HG03135 (cell line): Measurements from ENCODE around the gene IDE.

Source experiments
- ATAC-seq: cut with Tn5 transposase; IDR thresholded peaks from one replicate; pipeline ENCODE4 v1.9.1; 2021; ENCODE audit warnings: mild to moderate bottlenecking, moderate library complexity; ENCODE audit not compliant: unreplicated experiment

The IDE gene

GRCh38 chr10:92567952-92568600, 5.8 kb downstream of the IDE start:
- peak; percentile 58 for ATAC-seq

- no peak for ATAC-seq
Measured at GRCh38 chr10:92562424-92562823, 11.5 kb downstream of the IDE start.

GRCh38 chr10:92559046-92559445, 14.8 kb downstream of the IDE start:
- ATAC-seq = no peak

DNA sequence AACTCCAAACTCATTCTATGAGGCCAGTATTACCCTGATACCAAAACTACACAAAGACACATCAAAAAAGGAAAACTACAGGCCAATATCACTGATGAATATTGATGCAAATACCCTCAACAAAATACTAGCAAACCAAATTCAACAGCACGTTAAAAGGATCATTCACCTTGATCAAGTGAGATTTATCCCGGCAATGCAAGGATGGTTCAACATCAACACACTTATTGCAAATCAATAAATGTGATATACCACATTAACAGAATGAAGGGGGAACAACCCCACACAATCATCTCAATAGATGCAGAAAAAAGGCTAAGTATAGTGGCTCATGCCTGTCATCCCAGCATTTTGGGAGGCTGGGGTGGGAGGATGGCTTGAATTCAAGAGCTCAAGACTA, 19.9 kb downstream of the IDE start:
- no peak for ATAC-seq

DNA sequence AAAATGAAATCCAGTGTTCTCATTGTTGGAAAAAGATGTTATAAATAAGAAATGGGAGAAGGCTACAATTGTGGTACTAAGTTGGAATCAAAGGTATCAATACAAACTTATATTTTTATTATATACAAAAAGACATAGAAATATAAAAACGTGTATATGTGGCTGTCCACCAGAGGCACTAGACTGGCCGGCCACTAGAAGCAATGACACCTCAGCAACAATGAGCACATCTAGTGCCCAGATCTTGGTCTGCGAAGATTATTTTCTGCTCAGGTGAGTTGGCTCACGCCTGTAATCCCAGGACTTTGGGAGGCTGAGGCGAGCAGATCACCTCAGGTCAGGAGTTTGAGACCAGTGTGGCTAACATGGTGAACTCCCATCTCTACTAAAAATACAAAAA, 21.6 kb downstream of the IDE start:
- no peak for ATAC-seq

GRCh38 chr10:92550924-92551323, 23.0 kb downstream of the IDE start:
- ATAC-seq = no peak

- ATAC-seq = no peak
Measured at GRCh38 chr10:92547676-92548075, 26.2 kb downstream of the IDE start.

DNA sequence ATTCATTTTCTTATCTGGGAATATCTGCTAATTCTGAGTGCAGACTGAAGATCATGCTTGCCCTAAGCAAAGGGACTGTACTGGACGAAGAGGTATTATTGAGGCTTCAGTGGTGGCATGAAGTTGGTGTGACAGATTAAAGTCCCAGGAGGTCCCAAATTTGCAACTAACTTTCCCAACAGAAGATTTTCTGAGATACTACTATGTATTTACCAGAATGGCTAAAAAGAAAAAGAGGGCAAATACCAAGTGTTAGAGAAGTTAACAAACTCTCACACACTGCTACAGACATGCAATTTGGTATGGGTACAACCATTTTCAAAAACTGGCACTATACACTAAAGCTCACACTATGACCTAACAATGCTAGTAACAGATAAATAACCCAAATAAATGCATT, 28.3 kb downstream of the IDE start:
- ATAC-seq = no peak

DNA sequence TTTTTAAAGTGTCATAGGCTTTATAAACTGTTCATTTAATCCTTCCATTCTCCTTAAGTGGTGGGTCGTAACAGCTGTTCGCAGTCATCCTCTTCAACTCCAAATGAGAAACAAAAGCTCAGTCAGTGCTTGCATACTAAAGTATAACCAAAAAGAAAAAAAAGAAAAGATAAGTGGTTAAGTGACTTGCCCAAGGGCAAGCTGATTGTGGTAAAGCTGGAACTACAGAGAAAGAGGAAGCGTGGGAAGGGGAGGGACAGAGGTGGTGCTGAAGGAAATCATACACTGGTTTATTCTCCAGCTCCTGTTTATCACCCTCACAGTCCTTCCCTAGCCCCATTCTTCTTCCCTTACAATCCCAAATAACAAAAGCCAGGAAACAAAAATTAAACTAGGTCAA, 29.6 kb downstream of the IDE start:
- no peak for ATAC-seq

DNA sequence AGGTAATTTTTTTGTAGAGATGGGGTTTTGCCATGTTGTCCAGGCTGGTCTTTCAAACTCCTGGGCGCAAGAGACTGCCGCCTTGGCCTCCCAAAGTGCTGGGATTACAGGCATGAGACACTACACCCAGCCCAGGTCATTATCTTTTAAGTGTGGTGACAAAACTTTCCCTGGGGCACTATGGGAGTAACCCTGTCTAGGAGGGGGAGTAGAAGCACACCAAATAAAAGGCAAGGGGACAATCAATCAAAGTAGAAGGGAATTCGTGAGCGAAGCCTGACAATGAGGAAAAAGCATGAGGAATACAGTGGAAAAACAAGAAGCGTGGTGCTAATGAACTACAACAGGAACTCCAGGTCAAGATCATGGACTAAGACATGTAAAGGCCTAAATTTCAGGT, 31.4 kb downstream of the IDE start:
- ATAC-seq = no peak

DNA sequence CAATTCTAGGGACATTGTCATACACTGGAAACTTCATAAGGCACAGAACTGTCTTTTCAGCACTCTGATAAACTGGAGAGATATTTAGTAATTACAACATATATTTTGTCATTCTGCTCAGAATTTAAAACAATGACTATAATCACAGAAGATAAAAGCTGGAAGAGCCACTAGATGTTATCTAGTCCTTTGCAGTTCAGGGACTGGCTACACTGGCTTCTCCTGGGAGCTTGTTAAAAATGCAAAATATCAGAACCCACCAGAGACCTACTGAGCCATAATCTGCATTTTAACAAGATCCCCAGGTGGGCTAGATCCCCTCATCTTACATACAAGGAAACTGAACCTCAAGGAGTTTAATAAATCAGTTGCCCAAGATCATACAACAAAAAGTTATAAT, 32.3 kb downstream of the IDE start:
- ATAC-seq = no peak

DNA sequence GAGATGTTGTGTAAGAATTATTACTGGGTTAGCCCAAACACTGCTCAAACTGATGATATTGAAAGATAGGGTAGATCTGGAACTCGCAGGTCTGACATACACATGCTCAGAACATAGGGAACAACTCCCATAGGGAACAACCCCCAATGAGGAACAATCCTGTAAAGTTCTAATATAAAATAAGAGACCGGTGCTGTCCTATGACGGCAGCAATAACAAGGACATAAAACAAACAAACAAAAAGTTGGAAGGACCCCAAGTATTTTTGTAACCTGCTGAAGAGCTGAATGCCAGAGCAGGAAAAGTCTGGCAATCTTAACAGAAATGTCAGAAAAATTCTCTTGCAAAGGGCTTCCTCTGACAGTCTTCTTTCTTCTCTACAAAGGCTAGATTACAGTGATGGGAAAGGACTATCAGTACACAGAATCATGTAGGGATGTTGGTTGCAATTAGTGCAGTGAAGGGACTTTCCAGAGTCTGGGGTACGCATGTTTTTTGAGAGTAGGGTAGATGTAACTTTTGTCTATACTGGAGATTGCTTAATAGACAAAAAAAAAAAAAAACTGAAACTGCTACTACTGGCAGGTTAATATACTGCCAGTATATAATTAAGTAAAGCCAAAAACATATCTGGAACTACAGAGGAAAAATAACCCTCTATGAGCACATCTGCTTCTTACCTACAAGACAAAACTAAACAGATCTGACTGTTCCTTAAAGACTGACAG, 35.5 kb downstream of the IDE start:
- ATAC-seq = no peak

GRCh38 chr10:92530891-92531535, 42.9 kb downstream of the IDE start:
- no peak for ATAC-seq

DNA sequence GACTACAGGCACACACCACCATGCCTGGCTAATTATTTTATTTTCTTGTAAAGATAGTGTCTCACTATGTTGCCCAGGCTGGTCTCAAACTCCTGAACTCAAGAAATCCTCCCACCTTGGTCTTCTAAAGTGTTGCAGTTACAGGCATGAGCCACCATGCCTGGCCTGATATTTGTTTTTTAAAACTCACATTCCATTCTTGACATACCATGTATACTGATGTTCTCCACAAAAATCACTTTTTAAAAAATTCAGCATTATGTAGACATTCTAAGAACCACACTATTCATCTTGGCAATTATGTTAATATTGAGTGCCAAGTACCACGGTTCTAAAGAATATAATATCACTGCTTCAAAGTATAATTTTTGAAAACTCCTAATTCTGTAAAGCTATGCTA, 43.5 kb downstream of the IDE start:
- no peak for ATAC-seq

DNA sequence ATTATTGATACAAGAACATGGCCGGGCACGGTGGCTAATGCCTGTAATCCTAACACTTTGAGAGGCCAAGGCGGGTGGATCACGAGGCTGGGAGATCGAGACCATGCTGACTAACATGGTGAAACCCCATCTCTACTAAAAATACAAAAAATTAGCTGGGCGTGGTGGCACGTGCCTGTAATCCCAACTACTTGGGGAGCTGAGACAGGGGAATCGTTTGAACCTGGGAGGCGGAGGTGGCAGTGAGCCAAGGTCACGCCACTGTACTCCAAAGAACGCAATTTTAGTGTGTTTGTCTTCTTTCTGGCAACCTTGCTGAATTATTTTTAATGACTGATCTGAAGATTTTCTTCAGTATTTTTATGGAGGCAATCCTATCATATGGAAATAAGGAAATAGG, 46.2 kb downstream of the IDE start:
- no peak for ATAC-seq

- ATAC-seq = no peak
Measured at GRCh38 chr10:92523639-92524038, 50.3 kb downstream of the IDE start.

DNA sequence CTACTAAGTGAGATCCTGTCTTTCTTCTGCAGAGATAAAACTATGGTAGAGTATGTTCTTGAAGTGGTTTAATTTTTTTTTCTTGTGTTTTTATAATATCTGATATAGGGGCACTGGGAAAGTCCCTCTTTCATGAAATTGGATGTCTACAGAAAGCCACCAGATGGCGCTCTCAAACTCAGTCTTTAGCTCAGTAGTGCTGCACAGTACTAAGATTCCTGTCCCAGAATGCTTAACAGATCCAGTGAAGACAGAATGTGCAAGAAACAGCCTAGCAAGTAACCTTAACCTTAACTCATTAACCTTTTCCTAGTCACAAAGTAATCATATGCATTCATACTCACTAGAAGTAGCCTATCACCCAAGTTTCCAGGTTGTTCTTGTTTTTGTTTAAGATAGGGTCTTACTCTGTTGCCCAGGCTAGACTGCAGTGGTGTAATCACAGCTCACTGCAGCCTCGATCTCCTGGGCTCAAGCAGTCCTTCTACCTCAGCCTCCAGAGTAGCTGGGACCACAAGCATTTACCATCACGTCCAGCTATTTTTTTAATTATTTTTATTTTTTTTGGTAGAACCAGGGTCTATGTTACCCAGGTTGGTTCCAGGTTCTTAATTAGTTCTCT, 56.7 kb downstream of the IDE start:
- no peak for ATAC-seq

GRCh38 chr10:92508866-92509265, 65.0 kb downstream of the IDE start:
- ATAC-seq = no peak

DNA sequence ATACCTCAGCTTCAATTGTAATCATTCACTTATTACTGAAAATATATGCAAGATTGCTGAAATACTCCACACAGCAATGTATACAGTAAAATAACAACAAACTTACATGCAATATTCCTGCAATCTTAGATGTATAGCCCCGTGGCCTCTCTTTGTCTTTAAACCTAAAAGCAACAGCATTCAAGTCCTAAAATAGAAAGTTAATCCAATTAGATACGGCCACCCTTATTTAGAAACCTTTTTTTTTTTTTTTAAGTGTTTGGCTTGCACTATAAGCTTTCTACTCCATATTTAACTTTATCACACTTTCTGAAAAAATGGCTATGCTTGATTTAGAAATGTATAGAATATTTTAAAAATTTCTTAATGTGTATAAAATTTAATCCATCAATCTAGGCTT, 67.6 kb downstream of the IDE start:
- no peak for ATAC-seq

- no peak for ATAC-seq
Measured at GRCh38 chr10:92505044-92505443, 68.8 kb downstream of the IDE start.

GRCh38 chr10:92502296-92502808, 71.5 kb downstream of the IDE start:
- ATAC-seq = no peak

- ATAC-seq = no peak
Measured at GRCh38 chr10:92493362-92493761, 80.5 kb downstream of the IDE start.
